HG03460 (cell line): Measurements from ENCODE around the gene HNRNPCL4.
"Not testable (repeated sequence)": the region's sequence is repeated elsewhere in the genome, so short reads cannot be mapped to it uniquely, and the experiment has no call there.

Experiments
- ATAC-seq: cut with Tn5 transposase; IDR thresholded peaks from one replicate; pipeline ENCODE4 v1.9.1; 2021; ENCODE audit not compliant: unreplicated experiment

HNRNPCL4 gene

DNA sequence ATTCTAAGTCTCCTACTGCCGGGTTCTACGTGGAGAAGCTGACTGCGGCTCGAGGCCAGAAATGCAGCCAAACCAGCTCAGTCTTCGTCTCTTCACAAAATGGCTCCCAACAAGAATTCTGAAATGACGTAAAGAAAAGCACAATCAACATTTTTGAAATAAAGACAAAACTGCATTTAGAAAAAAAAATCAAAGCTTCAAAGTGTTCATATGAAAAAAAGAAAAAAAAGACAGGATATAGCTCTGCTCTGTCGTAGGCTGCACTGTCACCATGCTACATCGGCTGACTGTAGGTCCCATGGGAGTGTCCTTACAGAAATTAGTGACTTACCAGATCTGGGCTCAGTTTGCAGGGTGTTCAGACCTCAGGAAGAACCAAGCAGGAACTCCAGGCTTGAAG lies at the start of gene HNRNPCL4:
Gene HNRNPCL4, minus strand, starts transcription at position 101 of the 400 bp plus-strand sequence. CDS start 164 bp downstream, outside the sequence.
- ATAC-seq: not testable (repeated sequence)

- not testable (repeated sequence) for ATAC-seq
These were observed 43.3 kb upstream of the HNRNPCL4 start for GRCh38 chr1:13208712-13209111.

- not testable (repeated sequence) for ATAC-seq
These were observed 35.9 kb upstream of the HNRNPCL4 start, which contains the start of gene PRAMEF13 for GRCh38 chr1:13201309-13201708. Gene PRAMEF13 (minus strand): TSS chr1:13201409. CDS start chr1:13199589, 1,820 bp downstream.

DNA sequence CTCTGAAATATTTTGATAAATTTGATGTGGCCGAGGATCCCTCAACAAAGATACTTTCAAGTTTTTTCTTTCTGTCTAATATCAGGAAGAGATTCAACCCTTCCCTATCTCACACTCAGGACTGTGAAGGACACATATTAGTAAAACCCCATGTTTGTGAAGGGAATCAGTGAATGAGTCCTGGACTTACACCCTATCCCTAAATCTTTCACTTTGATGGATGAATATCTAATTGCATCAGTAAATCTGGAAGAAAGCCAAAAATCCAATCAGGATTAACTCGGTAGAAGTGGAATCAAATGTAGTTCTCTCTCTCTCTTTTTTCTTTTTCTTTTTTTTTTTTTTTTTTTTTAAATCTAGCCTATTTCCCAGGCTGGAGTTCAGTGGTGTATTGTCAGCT lies 6.1 kb upstream of the HNRNPCL4 start, which contains the start of gene PRAMEF9:
Gene PRAMEF9, plus strand, starts transcription at position 301 of the 400 bp plus-strand sequence. CDS start 3,433 bp downstream, outside the sequence.
- ATAC-seq: not testable (repeated sequence)

DNA sequence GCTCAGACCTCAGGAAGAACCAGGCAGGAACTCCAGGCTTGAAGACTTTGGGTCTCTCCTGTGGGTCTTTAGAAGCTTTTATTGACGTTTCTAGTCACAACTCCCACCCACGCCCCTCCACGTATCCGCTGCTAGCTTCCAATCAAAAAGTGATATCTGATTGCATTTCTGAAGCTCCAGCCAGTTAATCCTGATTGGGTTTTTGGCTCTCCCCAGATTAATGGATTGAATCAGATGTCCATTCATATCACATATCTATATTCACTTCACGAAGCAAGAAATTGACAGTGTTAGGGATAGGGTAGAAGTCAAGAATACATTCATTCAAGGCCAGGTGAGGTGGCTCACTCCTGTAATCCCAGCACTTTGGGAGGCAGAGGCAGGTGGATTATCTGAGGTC lies 9.5 kb downstream of the HNRNPCL4 start, which contains the start of gene PRAMEF26:
Gene PRAMEF26, minus strand, starts transcription at position 101 of the 400 bp plus-strand sequence. CDS start 2,914 bp downstream, outside the sequence.
- not testable (repeated sequence) for ATAC-seq

DNA sequence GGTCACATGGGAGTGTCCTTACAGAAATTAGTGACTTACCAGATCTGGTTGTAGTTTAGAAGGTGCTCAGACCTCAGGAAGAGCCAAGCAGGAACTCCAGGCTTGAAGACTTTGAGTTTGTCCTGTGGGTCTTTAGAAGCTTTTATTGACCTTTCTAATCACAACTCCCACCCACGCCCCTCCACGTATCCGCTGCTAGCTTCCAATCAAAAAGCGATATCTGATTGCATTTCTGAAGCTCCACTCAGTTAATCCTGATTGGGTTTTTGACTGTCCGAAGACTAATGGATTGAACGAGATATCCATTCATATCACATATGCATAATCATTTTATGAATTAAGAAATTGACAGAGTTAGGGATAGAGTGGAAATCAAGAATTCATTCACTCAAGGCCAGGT lies 48.7 kb downstream of the HNRNPCL4 start, which contains the start of gene HNRNPCL2:
Gene HNRNPCL2, minus strand, starts transcription at position 101 of the 400 bp plus-strand sequence. CDS start 454 bp downstream, outside the sequence.
- ATAC-seq: not testable (repeated sequence)
